Measurements from ENCODE around the gene PLEKHB2. TPM values are rescaled to one million over a fixed set of nuclear protein-coding genes. Genes with fewer than 3 reads are reported as not detected.
A peak's percentile ranks its signal among the peaks of the same experiment; 100 is the strongest.

The PLEKHB2 gene
- total and polyA plus RNA-seq, 2 of the 8 experiments (the other 6 are each of a cell fraction or from before 2014, with no cell fraction given) = 42.4 to 54.8 TPM

DNA sequence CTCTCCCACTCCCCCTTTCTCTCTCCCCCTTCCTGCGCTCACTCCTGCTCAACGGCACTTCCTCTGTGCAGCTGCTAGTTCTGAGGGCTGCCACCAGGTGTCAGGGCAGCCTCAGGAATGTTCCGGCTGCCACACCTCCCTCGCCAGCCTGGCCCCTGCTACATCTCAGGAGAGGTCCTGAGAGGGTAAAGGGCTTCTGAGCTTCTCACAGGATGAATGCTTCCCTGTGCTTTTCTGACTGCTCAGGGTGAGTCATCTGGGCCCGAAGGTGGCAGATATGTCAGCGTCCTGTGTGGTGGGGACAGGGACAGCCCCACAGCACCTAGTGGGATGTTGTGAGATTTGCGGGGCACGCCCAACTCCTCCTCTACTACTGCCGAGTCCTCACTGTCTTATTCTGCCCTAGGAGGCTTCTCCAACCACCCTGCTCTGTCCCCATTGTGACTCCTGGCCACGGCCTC is 49.0 kb downstream of the PLEKHB2 start:
- H3K23me2 ChIP-seq (ENCODE audit: low read depth, low read length) = no peaks in the 10 kb centered on the region
- no peak overlapping the region for H4K91ac ChIP-seq (replicated peaks; ENCODE audit: insufficient read length, low read length)
- H2BK12ac ChIP-seq (ENCODE audit: low read depth, low read length) = no peak overlapping the region; the same call in 1 of the 2 replicates
- H3K79me1 ChIP-seq (ENCODE audit: low read depth, low read length) = no peaks in the 10 kb centered on the region
- peaks cover 0 to 1% of the 10 kb centered on the region in 2 experiments for H4K20me1 ChIP-seq (replicated peaks in 1 of 2; ENCODE audit: control insufficient read depth in 1 of 2, insufficient read depth in 2 of 2, low read length in 2 of 2)
- H2AK5ac ChIP-seq (ENCODE audit: low read depth, low read length) = no peak overlapping the region
- no peak overlapping the region for H4K8ac ChIP-seq (ENCODE audit: extremely low read depth, insufficient read depth, low read length)
- H3K9me3 ChIP-seq (ENCODE audit: insufficient read depth in 2 of 2, low read depth in 1 of 2, low read length in 1 of 2) = no peaks in the 10 kb centered on the region
- H3K9ac ChIP-seq (replicated peaks in 1 of 4; ENCODE audit: extremely low read depth in 1 of 4, low read depth in 3 of 4, low read length in 3 of 4) = no peak overlapping the region
- no peaks in the 10 kb centered on the region for H3K27me3 ChIP-seq (replicated peaks in 1 of 4; ENCODE audit: control insufficient read depth in 3 of 4, extremely low read depth in 1 of 4, insufficient read depth in 3 of 4, low read length in 3 of 4)
- no peaks in the 10 kb centered on the region; a peak in 2 of 7 replicates for H3K4me1 ChIP-seq (replicated peaks in 1 of 4; ENCODE audit: control insufficient read depth in 3 of 4, insufficient read depth in 4 of 4, low read length in 3 of 4)
- H4K5ac ChIP-seq (ENCODE audit: insufficient read length, low read depth, low read length) = no peak overlapping the region
- H2BK5ac ChIP-seq (ENCODE audit: low read depth, low read length) = peak overlapping the region; percentile 52; the same call in 1 of the 2 replicates
- CTCF ChIA-PET (ENCODE audit: partially characterized antibody) = interaction anchor here (0.6 to 5.4 kb wide), 23 partner anchors 9 to 1697 kb away, joined by 3 to 28 read pairs (median 5); no protein-coding TSS in a partner anchor
- no peak overlapping the region for H3K14ac ChIP-seq (ENCODE audit: insufficient read length)
- no peak overlapping the region; the same call in 1 of the 2 replicates for H3K18ac ChIP-seq (ENCODE audit: extremely low read depth, low read length)
- DNase-seq (ENCODE audit: low read depth in 1 of 2, low spot score in 2 of 2) (peak in 1 of 2 experiments; percentile 71), FAIRE-seq (no peak)
- no peak overlapping the region for H3K4ac ChIP-seq (replicated peaks; ENCODE audit: insufficient read length, low read depth, low read length)
- H3K79me2 ChIP-seq (ENCODE audit: control insufficient read depth in 1 of 2, insufficient read depth in 2 of 2, low read length in 2 of 2) = no peaks in the 10 kb centered on the region
- no peak overlapping the region for H3K56ac ChIP-seq (replicated peaks; ENCODE audit: insufficient read length, low read depth, low read length)
- no peak overlapping the region for H3K4me3 ChIP-seq (ENCODE audit: extremely low read depth in 1 of 4, insufficient read depth in 2 of 4, low read depth in 3 of 4, low read length in 4 of 4)
- no peak overlapping the region for H2BK15ac ChIP-seq (ENCODE audit: low read length)
- H3K36me3 ChIP-seq (ENCODE audit: control insufficient read depth in 2 of 4, insufficient read depth in 4 of 4, low read length in 3 of 4) = peaks cover 0 to 7% (median 0%) of the 10 kb centered on the region in 4 experiments; a peak in 3 of 8 replicates
- H3K23ac ChIP-seq (ENCODE audit: insufficient read length) = no peak overlapping the region
- no peak overlapping the region for H2BK20ac ChIP-seq (ENCODE audit: low read length)
- H3K27ac ChIP-seq (ENCODE audit: low read depth, low read length) = no peak overlapping the region
- POLR2A ChIA-PET (ENCODE audit: partially characterized antibody) = interaction anchor here (0.8 to 1.5 kb wide), 3 partner anchors 10 to 339 kb away, joined by 3 to 4 read pairs (median 3); no protein-coding TSS in a partner anchor
- WGBS, 2 experiments (ENCODE audit: extremely low coverage in 1 of 2, insufficient coverage in 1 of 2, insufficient read length in 1 of 2, insufficient replicate concordance in 2 of 2, low coverage in 1 of 2, low lambda C conversion rate in 2 of 2, missing lambda C conversion rate in 1 of 2) = 42% methylated on average over 10 of the region's 10 CpGs; no CpG with 5 or more reads in 1 of the 2 experiments
- no peak overlapping the region for H2BK120ac ChIP-seq (replicated peaks; ENCODE audit: low read depth, low read length)
- no peak overlapping the region for H3K4me2 ChIP-seq (ENCODE audit: insufficient read depth in 1 of 2, low read depth in 2 of 2, low read length in 2 of 2)
- peak overlapping the region; percentile 74; the same call in 1 of the 2 replicates for H2AFZ ChIP-seq (ENCODE audit: low read length)
- TF ChIP-seq, protein P1, sequence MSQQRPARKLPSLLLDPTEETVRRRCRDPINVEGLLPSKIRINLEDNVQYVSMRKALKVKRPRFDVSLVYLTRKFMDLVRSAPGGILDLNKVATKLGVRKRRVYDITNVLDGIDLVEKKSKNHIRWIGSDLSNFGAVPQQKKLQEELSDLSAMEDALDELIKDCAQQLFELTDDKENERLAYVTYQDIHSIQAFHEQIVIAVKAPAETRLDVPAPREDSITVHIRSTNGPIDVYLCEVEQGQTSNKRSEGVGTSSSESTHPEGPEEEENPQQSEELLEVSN (IDR thresholded peaks at IDR 0.05) = no peak
- TF ChIP-seq TEAD4 (IDR thresholded peaks at IDR 0.05; ENCODE audit: low read depth, low read length) (peak; percentile 67), YY1 (IDR thresholded peaks at IDR 0.05; ENCODE audit: low read depth, low read length) (no peak), SP4 (IDR thresholded peaks at IDR 0.05; ENCODE audit: low read length) (no peak), JUN (IDR thresholded peaks at IDR 0.05; ENCODE audit: low read depth, low read length) (no peak), EZH2 (IDR thresholded peaks at IDR 0.05; ENCODE audit: low read depth, low read length, severe bottlenecking) (no peak), POLR2A (IDR thresholded peaks at IDR 0.05; ENCODE audit: control extremely low read depth in 1 of 2, low read depth in 2 of 2, low read length in 2 of 2) (no peak), SAP30 (IDR thresholded peaks at IDR 0.05; ENCODE audit: insufficient read depth, insufficient replicate concordance, low read length) (no peak), GABPA (IDR thresholded peaks at IDR 0.05; ENCODE audit: borderline replicate concordance, insufficient read depth, low read length) (peak; percentile 13; the same call in 1 of the 2 replicates), SP1 (IDR thresholded peaks at IDR 0.05; ENCODE audit: low read depth, low read length) (no peak), SIX5 (IDR thresholded peaks at IDR 0.05; ENCODE audit: low read depth, low read length) (no peak), RAD21 (IDR thresholded peaks at IDR 0.05 in 1 of 2, conservative IDR thresholded peaks at IDR 0.05 in 1 of 2; ENCODE audit: low read depth in 2 of 2, low read length in 2 of 2) (peak; percentile 99 to 100)
